AG09319 (cell line): ENCODE results near the gene FOXP1.
"Not testable (repeated sequence)": the region's sequence is repeated elsewhere in the genome, so short reads cannot be mapped to it uniquely, and the experiment has no call there.

Experiments used
- DNase-seq: peaks from one replicate; pipeline ENCODE4 v3.0.0-alpha.2; 2010; ENCODE audit warnings: low read depth; ENCODE audit errors: extremely low read depth
- TF ChIP-seq, protein P1 (sequence below): IDR thresholded peaks from 2 replicates; pipeline ENCODE4 v1.5.1; 2011; ENCODE audit warnings: low read depth, mild to moderate bottlenecking, inconsistent platforms, low read length, moderate library complexity

FOXP1 gene

DNA sequence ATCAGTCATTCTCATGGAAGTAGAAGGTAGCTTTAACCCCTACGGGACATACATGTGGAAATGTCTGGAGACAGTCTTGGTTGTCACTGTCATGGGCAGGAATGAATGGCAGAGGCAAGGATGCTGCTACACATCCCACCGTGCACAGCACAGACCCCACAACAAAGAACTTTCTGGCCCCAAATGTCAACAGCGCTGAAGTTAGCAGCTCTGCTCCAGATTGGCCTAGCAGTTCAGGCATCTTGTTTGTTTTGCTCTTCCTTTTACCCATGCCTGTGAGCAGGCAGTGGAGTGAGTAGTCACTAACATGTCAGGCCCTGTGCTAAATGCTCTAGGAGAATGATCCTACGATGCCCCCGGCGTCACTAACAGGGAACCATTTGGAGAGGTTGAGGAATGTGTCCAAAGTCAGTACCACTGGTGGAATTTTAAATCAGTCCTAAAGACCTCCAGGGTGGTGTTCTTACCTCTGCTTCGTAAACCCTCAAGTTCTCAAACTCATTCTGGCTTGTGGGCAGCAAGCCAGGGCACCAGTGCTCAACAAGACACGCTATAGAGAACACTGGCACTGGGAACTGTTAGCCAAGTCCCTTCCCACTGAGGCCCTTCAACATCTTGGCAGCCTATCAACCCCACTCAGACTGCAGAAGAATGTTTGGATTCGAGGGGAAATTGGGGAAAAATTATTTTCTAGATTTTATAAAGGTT lies 142.2 kb downstream of the FOXP1 start:
- no peak for DNase-seq
- TF ChIP-seq, protein P1, sequence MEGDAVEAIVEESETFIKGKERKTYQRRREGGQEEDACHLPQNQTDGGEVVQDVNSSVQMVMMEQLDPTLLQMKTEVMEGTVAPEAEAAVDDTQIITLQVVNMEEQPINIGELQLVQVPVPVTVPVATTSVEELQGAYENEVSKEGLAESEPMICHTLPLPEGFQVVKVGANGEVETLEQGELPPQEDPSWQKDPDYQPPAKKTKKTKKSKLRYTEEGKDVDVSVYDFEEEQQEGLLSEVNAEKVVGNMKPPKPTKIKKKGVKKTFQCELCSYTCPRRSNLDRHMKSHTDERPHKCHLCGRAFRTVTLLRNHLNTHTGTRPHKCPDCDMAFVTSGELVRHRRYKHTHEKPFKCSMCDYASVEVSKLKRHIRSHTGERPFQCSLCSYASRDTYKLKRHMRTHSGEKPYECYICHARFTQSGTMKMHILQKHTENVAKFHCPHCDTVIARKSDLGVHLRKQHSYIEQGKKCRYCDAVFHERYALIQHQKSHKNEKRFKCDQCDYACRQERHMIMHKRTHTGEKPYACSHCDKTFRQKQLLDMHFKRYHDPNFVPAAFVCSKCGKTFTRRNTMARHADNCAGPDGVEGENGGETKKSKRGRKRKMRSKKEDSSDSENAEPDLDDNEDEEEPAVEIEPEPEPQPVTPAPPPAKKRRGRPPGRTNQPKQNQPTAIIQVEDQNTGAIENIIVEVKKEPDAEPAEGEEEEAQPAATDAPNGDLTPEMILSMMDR = no peak

DNA sequence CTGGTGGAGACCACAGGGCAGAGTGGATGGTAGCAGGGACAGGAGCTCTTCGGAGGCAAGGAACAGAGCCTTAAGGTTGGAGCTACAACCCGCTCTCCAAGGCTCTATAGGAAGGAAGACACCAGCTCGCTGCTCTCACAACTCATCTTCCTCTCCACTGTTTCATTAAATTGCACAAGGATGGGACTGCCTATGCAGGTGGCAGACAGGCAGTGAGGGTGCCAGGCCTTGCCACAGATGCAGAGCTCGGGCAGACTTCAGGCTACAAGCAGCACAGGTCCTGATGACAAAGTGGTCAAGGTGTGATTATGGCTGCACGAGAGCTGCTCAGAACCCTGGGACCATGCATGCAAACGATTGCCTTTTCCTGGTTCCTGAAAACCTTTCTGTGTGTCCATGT lies 144.6 kb downstream of the FOXP1 start:
- TF ChIP-seq, protein P1 = no peak
- DNase-seq = no peak

DNA sequence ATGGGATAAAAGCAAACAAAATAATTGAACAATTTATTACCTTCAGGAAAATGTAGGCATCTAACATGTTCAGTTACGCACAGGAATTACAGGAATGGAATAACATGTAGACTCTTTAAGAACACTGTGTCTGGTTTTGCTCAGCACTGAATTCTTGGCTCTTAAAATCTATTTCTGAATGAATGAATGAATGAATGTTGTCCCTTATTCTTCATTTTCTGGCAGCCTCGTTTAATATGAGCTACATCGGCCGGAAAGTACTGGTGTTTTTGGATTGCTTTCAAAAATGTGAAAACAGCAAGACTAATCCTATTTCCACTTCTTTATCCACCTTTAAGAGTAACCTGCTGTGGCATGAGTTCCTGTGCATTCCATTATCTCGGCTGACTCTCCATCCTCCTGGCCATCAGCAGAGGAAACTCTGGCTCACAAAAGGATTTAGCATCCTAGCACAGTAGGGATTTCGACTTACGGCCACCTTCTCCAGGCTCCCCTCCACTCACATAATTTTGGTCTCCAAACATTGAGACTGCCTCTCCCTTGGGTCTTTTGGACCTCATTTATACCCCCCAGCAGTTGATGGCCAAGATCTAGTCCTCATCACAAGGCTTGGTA lies 145.3 kb downstream of the FOXP1 start:
- no peak for DNase-seq
- TF ChIP-seq, protein P1 = no peak

DNA sequence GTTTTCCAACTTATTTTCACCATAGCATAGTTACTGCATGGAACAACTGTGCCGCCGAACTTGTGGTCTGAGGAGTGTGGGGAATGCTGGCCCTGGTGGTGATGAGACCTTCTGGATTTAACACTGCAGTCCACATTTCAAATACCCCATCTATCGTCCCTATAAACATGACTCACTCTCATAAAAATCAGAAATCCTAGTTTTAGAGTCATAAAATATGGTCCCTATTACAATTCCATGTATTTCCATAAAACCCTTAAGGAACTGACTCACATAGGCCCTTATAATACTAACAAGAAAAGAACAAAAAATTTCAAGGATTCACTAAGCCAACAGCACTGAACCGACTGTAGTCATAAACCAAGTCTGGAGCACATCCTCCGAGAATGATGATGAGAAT lies 147.2 kb downstream of the FOXP1 start:
- TF ChIP-seq, protein P1 = no peak
- DNase-seq = no peak

DNA sequence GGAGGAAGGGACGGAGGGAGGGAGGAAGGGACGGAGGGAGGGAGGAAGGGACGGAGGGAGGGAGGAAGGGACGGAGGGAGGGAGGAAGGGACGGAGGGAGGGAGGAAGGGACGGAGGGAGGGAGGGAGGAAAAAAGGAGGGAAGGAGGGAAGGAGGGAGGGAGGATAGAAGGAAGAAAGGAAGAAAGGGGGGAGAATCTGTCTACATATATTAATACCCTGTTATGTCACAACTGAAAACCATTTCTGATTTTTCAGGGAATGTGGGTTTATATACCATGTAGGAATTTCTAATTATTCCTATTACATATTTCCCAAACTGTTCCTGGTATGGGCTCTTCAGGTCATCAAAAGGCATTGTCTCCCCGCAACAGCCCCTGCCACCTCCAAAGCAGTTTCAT lies 147.7 kb downstream of the FOXP1 start:
- not testable (repeated sequence) for DNase-seq

DNA sequence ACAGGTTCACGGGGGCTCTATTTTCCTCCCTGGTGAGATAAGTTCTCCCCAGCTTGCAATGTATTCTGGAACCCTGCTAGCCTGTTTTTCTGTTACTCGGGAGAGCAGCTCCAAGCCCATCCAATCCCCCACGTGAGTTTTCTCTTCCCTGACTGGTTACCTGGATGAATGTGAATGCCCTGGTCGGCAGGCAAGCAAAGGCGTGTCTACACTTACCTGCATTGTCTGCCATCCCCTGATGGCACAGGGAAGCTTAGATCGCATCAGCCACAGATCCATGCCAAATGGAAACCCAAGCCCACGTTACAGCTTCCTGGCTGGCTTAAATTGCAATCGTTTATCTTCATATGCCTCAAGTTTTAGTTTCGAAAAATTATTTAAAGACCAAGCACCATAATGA lies 149.9 kb downstream of the FOXP1 start:
- TF ChIP-seq, protein P1 = no peak
- DNase-seq = no peak

DNA sequence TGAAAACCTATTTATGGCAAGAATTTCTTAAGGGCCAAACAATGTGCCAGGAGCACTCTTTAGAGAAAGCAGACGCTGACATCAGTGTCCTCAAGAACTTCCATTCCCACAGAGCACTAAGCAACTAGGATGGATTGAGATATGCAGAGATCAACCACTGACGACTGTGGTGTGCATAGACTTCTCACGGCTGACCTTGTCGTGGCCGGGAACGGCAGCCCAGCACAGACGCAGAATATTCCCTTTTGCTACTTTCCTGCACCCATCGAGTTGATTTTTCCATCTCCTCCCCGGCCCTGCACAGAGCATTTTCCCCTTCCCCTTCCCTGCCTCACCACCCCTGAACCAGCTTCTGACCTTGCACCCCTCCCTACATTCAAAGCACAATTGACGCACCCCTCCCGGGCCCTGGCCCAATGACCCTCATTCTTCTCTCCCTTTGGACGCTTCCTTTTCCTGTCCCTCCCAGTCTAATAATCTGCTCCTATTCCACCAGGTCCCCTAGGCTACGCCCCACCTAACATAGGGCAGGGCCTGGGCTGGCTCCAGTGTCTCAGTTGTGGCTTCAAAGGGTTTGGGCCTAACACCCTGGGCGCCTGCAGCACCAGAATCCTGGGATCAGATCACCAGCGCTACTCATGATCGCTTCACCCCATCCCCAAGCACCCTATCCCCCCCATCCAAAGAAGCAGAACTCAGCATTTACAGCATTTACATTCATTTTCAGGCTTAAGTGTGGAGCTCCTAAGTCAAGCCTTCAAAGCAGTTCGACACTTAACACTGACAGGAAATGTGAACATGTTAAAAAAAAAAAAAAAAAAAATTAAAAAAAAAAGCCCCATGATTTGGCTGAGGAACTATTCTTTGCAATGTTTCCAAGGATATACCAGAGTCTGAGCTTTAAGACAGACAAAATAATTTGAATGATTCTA lies 151.2 kb downstream of the FOXP1 start:
- DNase-seq = no peak

More for the DNA sequence above, 151.2 kb downstream of the FOXP1 start:
- TF ChIP-seq, protein P1 = no peak
